ENCODE data around the gene REXO5.

The REXO5 gene

DNA sequence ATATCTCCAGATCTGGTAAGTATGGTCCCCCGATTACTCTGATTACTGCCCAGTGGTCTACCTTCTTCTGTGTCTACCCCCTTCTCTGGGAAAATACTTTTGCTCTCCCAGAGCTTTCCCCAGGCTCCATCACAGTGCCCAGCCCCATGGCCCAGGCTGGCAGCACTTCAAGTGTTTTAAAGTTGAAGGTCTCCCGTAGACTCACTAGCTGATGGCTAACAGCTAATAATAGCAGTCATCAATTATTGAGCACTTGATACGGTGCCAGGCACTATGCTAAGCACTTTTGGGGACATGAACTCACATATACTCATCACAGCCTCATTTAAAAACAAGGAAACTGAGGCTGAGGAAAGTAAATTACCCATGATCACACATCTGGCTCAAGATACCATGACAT lies 60.5 kb downstream of the REXO5 start:
- Histone ChIP-seq H3K4me3 (ENCODE audit: low read length) (no peak overlapping the region), H3K4me2 (ENCODE audit: low read length) (no peak overlapping the region), H3K79me2 (ENCODE audit: low read length) (no peaks in the 10 kb centered on the region), H3K27me3 (ENCODE audit: low read depth, low read length) (0 out of 2 replicates have a peak, but pooled peaks cover 7% of the 10 kb centered on the region), H2AFZ (ENCODE audit: low read depth, low read length) (no peak overlapping the region), H3K36me3 (replicated peaks; ENCODE audit: low read depth, low read length) (peaks cover 4% of the 10 kb centered on the region), H4K20me1 (ENCODE audit: insufficient read depth, low read length) (peaks cover 16% of the 10 kb centered on the region; the same call in 1 of the 2 replicates), H3K4me1 (ENCODE audit: low read length) (peaks cover 26% of the 10 kb centered on the region), H3K9me3 (ENCODE audit: insufficient read depth, low read length) (no peaks in the 10 kb centered on the region), H3K9ac (ENCODE audit: low read length) (no peak overlapping the region), H3K27ac (ENCODE audit: low read length) (no peak overlapping the region; the same call in 1 of the 2 replicates)
- TF ChIP-seq EZH2phosphoT487 (IDR thresholded peaks at IDR 0.05; ENCODE audit: low read depth), result no peak
- TF ChIP-seq, protein P1, sequence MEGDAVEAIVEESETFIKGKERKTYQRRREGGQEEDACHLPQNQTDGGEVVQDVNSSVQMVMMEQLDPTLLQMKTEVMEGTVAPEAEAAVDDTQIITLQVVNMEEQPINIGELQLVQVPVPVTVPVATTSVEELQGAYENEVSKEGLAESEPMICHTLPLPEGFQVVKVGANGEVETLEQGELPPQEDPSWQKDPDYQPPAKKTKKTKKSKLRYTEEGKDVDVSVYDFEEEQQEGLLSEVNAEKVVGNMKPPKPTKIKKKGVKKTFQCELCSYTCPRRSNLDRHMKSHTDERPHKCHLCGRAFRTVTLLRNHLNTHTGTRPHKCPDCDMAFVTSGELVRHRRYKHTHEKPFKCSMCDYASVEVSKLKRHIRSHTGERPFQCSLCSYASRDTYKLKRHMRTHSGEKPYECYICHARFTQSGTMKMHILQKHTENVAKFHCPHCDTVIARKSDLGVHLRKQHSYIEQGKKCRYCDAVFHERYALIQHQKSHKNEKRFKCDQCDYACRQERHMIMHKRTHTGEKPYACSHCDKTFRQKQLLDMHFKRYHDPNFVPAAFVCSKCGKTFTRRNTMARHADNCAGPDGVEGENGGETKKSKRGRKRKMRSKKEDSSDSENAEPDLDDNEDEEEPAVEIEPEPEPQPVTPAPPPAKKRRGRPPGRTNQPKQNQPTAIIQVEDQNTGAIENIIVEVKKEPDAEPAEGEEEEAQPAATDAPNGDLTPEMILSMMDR (IDR thresholded peaks at IDR 0.05; ENCODE audit: low read depth, low read length), result no peak

DNA sequence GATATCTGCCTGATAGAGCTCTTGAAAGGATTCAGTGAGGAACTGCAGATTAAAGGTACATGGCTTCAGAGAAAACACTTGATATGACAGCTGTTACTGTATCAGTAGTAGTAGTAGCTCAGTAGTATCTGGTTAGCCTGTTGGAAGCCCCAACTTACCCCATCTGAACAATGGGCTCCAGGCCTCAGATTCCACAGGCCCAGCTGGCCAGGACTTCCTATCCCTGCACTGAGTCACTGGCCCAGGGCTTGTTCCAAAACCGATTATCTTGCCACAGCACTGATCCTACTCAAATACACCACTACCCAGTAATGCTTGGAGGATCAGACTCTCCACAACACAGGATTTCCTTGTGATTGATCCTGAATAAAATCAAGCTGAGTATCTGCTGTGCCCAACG lies 61.3 kb downstream of the REXO5 start:
- TF ChIP-seq, protein P1 (IDR thresholded peaks at IDR 0.05; ENCODE audit: low read depth, low read length), result no peak
- no peak for TF ChIP-seq EZH2phosphoT487 (IDR thresholded peaks at IDR 0.05; ENCODE audit: low read depth)
- no peaks in the 10 kb centered on the region for H3K9me3 ChIP-seq (ENCODE audit: insufficient read depth, low read length)
- H3K36me3 ChIP-seq (replicated peaks; ENCODE audit: low read depth, low read length), result peaks cover 4% of the 10 kb centered on the region
- H3K4me3 ChIP-seq (ENCODE audit: low read length), result no peak overlapping the region
- no peak overlapping the region for H2AFZ ChIP-seq (ENCODE audit: low read depth, low read length)
- 0 out of 2 replicates have a peak, but pooled peaks cover 7% of the 10 kb centered on the region for H3K27me3 ChIP-seq (ENCODE audit: low read depth, low read length)
- H3K4me2 ChIP-seq (ENCODE audit: low read length), result no peak overlapping the region
- H4K20me1 ChIP-seq (ENCODE audit: insufficient read depth, low read length), result peaks cover 16% of the 10 kb centered on the region; the same call in 1 of the 2 replicates
- H3K4me1 ChIP-seq (ENCODE audit: low read length), result peaks cover 34% of the 10 kb centered on the region
- no peaks in the 10 kb centered on the region for H3K79me2 ChIP-seq (ENCODE audit: low read length)
- H3K27ac ChIP-seq (ENCODE audit: low read length), result no peak overlapping the region
- H3K9ac ChIP-seq (ENCODE audit: low read length), result no peak overlapping the region

DNA sequence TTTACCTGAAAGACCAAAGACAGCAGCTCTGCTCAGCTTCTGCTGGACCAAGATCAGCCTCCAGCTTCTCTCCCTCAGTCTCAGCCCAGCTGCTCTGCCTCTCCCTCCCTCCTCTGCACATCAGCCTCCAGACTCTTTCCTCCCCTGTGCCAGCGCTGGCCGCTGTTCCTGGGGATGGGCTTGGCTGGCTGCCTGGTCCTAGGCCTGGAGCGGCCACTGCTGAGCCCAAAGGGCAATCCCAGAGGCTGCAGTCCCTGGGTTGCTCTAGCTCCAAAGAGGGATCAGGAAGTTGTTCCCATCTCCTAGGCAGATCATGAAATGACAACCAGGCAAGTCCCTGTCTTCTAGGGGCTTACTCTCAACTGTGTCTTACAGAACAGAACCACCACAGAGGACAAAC lies 62.6 kb downstream of the REXO5 start:
- no peak overlapping the region for H3K4me2 ChIP-seq (ENCODE audit: low read length)

DNA sequence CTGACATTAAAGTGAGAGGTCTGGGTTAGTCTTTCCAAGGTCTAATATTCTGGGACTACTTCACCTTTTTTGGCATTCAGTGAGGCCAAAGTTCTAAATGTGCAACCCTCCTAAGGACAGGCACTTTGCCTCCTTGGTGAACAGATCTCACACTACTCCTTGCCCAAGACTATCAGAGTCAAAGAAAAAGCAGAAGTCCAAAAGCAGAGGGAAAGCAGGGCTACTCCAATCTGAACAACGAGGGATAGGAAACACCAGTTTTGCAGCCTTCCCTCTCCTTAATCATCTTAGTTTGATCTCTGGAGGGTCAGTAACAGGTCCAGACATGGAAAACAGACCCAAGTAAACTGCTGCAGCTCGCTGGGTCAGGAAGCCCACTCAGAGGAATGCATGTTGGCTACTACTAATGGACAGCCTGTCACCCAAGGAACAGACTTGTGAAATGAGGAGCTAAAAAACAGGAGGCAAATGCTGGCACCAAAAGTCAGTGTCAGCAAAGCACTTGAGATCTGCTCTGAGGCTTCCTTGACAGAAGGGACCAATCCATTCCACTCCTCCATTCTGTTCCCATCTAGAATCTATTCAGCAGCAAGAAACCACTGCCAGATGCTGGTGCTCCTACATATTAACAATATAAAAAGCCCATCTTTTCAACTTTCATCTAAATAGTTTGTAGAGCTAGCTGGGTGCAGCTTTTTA lies 63.9 kb downstream of the REXO5 start:
- H3K9me3 ChIP-seq (ENCODE audit: insufficient read depth, low read length), result no peaks in the 10 kb centered on the region
- H3K4me1 ChIP-seq (ENCODE audit: low read length), result peaks cover 54% of the 10 kb centered on the region
- no peak overlapping the region for H3K4me2 ChIP-seq (ENCODE audit: low read length)
- no peak overlapping the region for H3K4me3 ChIP-seq (ENCODE audit: low read length)
- no peak overlapping the region for H3K27ac ChIP-seq (ENCODE audit: low read length)
- 0 out of 2 replicates have a peak, but pooled peaks cover 7% of the 10 kb centered on the region for H3K27me3 ChIP-seq (ENCODE audit: low read depth, low read length)
- no peaks in the 10 kb centered on the region for H3K36me3 ChIP-seq (replicated peaks; ENCODE audit: low read depth, low read length)
- no peak overlapping the region for H2AFZ ChIP-seq (ENCODE audit: low read depth, low read length)
- H3K79me2 ChIP-seq (ENCODE audit: low read length), result no peaks in the 10 kb centered on the region
- peaks cover 35% of the 10 kb centered on the region for H4K20me1 ChIP-seq (ENCODE audit: insufficient read depth, low read length)
- TF ChIP-seq, protein P1 (IDR thresholded peaks at IDR 0.05; ENCODE audit: low read depth, low read length), result no peak
- TF ChIP-seq EZH2phosphoT487 (IDR thresholded peaks at IDR 0.05; ENCODE audit: low read depth), result no peak
- H3K9ac ChIP-seq (ENCODE audit: low read length), result no peak overlapping the region

More for the DNA sequence above, 62.6 kb downstream of the REXO5 start:
- peaks cover 45% of the 10 kb centered on the region for H3K4me1 ChIP-seq (ENCODE audit: low read length)
- H3K9me3 ChIP-seq (ENCODE audit: insufficient read depth, low read length), result no peaks in the 10 kb centered on the region
- no peaks in the 10 kb centered on the region for H3K79me2 ChIP-seq (ENCODE audit: low read length)
- 0 out of 2 replicates have a peak, but pooled peaks cover 7% of the 10 kb centered on the region for H3K27me3 ChIP-seq (ENCODE audit: low read depth, low read length)
- peaks cover 25% of the 10 kb centered on the region for H4K20me1 ChIP-seq (ENCODE audit: insufficient read depth, low read length)
- H2AFZ ChIP-seq (ENCODE audit: low read depth, low read length), result no peak overlapping the region
- no peak overlapping the region for H3K4me3 ChIP-seq (ENCODE audit: low read length)
- no peak overlapping the region for H3K9ac ChIP-seq (ENCODE audit: low read length)
- peaks cover 2% of the 10 kb centered on the region for H3K36me3 ChIP-seq (replicated peaks; ENCODE audit: low read depth, low read length)
- no peak for TF ChIP-seq EZH2phosphoT487 (IDR thresholded peaks at IDR 0.05; ENCODE audit: low read depth)
- TF ChIP-seq, protein P1 (IDR thresholded peaks at IDR 0.05; ENCODE audit: low read depth, low read length), result no peak
- no peak overlapping the region for H3K27ac ChIP-seq (ENCODE audit: low read length)

Measured in OCI-LY3 (cell line).